Activated CD4-positive, alpha-beta T cell treated with anti-CD3 and anti-CD28 coated beads, Interleukin-2, Interleukin-6, amounts not matched to agents 100 ng/mL and 50 ng/mL, durations not matched to agents 16 hours and 8 hours (primary cell): ENCODE results near the gene MGP.

Source experiments
- DNase-seq: peaks from one replicate; pipeline ENCODE4 v3.0.0-alpha.2; 2020

The MGP gene

GRCh38 chr12:14902465-14902864 lies 16.8 kb upstream of the MGP start:
- no peak for DNase-seq

DNA sequence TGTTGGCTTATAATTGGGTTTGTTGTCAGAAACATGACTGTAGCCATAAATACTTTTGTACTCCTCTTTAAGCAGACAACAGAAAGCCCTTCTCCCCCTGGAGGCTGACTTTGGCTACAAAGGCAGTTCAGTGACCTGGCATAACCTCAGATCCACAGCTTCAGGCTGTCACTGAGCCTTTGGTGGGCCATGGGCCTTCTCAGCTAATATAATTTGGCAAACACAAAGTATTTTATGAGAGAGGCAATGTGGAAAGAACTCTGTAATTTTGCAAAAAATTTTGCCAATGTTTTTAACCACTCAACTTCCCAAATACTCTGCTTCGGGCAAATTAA lies 15.5 kb upstream of the MGP start:
- DNase-seq: no peak

DNA sequence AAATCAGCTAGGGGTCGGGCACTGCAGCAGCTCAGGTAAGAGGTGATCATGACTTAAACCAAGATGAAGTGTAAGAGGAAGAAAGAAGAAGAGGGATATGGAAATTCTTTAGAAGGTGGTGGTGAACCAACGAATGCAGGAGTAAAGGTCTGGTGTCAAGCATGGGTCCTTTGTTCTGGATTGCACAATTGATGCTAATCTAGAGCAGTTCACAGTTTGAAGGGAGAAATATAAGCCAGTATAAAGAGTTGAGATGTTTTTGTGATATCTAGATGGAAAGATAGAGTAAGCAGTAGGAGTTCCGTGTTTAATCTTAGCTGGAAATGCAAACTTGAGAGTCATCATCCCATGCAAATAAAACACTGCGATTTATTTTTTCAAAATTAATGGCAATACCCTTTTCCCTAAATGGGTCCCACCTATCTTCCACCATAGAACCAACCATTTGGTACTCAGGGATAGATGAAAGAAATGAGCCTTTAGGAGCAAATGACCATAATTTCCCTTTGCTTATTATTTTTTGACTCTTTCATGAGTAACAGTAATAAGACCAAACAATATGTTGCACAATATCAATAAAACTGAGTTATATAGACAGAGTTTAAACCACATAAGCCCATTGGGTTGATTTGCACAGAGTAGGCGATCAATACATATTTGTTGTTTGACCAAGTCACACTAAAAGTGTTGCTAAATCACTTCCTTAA lies 15.0 kb upstream of the MGP start:
- no peak for DNase-seq

- DNase-seq: no peak
These were observed 11.0 kb upstream of the MGP start for GRCh38 chr12:14896521-14897169.

DNA sequence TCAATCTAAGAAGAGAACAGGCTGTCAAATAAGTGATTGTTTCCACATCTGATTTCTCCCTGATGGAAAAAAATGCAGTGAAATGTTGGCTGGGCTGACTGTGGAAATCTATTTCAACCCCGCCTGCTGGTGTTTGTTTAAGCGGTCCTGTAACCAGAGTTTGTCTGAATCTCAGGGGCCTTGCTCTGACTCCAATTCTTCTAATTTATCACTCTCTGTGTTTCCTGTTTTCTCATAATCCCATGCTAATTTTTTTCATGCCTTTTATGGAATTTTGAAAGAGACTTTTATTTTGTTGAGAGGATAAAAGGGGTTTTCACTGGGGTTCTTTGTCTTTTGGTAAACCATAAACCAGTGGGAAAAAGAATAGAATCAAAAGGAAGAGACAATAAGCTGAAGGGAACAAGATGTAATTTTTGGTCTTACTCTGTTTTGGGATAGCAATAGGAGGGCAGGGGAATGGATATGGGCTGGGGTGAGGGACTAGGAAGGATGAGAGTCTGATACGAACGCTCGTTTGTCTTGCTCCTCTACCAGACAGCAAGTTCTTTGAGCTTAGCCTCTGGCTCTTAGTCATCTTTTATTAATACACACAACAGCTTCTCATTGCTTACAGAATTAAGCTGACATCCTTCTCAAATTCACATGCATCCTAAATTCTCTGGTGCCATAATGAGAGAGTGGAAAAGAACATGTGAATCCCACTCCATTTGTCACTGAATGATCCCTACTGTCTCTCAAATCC lies 8.0 kb upstream of the MGP start:
- DNase-seq: no peak

GRCh38 chr12:14892726-14893505 lies 7.3 kb upstream of the MGP start:
- no peak for DNase-seq

DNA sequence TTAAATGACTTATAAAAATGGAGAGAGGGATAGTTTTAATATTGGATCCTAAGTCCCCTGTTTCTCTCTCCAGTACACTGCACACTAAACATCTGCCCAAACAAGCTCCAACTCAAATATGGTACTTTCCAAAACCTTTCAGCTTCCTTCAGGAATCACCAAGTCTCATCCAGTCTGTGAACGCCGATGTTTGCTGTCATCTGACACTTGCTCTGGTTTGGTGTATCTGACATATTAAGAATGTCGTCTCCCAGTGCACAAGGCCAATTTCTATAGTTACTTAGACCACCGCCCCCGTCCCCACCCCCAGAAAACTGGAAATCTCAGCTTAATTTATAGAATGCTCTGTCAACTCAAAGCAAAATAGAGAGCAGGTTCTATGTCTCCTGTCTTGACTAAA lies 5.0 kb upstream of the MGP start:
- no peak for DNase-seq

GRCh38 chr12:14886271-14886670 lies 617 bp upstream of the MGP start:
- DNase-seq: no peak

DNA sequence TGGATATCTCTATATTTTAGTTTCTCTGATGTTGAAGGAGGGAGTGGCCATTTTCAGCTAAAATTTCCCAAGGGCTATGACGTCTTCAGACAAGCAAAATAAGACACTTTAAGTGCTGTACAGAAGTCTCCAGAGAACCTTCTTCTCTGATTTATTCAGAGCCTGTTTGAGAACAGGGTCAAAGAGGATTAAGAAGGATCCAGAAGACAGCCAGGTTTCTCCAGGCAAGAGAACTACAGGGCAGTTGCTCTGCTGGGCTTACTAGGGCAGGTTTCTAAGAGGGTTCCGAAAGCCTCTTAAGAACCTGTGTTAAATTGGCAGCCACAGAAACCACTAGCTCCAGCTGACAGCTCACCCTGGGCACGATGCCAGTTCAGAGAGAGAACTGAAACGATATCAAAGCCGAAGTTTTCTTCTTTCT lies 1.2 kb downstream of the MGP start:
- DNase-seq: peak; percentile 63

DNA sequence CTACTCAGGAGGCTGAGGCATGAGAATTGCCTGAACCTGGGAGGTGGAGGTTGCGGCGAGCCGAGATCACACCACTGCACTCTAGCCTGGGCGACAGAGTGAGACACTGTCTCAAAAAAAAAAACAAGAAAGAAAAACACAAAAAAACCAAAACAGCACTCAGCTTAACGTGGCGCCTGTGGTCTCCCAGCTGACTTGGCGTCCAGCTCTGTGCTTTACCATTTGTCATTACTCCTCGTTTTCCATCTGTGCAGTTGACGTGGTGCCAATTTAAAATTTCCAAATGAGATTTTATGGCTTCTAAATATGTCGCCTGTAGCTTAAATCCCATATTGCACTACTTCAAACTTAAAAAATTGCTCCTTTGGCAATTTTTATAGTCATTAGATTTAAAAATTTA lies 2.0 kb downstream of the MGP start:
- DNase-seq: no peak

DNA sequence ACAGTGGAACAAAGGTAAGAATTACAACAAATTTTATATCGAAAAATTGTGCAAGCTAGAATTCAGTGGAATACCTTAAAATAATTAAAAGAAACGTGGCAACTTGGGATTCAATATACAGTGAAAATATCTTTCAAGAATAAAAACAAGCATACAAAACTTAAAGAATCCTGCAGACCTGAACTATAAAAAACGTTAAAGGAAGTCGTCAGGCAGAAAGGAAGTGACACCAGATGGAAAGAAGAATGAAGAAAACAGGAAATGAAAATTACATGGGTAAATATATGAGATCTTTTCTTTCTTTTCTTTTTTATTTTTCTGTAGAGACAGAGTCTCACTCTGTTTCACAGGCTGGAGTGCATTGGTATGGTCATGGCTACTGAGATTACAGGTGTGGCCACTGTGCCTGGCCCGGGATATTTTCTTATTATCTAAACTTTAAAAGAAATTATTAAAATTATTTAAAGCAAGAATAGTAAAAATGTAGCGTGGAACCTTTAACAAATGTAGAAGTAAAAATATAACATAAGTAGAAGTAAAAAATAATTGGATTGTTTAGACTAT lies 4.7 kb downstream of the MGP start:
- no peak for DNase-seq

DNA sequence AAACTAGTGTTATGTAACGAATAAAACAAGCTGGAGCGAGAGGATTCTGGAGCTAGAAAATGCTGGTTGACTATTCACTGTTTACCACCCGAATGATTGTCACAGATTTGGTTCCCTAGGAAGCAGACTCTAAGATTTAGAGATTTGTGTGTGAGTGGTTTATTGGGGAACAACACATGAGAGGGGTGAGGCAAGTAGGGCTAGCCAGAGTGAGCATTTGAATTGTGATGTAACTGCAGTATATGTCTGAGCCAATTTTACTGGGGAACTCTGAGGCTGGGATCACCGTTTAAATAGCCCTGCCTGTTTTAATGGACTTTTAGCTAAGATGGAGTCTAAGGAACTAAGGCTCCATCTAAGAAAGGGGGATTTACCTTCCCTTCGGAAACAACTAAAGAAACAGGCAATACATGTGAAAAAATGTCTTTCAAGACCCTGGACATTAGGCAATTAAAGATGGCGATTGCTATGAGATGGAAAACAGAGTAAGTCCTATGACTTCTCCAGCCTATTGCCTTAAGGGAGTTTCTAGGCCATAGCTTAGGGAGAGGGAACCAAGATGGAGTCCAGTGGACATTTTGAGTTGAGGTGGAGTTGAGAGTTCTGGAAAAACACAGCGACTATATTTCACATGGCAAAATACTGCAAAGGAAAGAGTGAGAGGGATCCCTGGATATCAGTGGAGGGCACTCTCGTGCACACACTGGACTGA lies 6.3 kb downstream of the MGP start:
- no peak for DNase-seq

DNA sequence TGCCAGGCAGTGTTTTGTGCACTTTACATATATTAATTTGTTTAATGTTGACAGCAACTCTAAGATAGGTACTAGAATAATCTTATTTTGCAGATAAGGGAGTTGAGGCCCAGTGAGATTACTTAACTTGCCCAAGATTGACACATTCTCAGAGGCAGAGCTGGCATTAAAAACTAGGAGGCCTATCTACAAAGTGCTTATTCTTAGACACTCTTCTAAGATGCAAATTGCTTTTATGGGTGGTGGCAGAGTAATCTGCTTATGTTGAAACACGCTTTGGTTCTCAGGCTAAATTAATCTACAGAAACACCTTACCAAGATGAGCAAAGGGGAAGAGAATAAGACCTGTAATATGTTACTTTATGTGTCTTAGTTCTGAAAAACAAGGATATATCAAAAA lies 7.2 kb downstream of the MGP start:
- no peak for DNase-seq

DNA sequence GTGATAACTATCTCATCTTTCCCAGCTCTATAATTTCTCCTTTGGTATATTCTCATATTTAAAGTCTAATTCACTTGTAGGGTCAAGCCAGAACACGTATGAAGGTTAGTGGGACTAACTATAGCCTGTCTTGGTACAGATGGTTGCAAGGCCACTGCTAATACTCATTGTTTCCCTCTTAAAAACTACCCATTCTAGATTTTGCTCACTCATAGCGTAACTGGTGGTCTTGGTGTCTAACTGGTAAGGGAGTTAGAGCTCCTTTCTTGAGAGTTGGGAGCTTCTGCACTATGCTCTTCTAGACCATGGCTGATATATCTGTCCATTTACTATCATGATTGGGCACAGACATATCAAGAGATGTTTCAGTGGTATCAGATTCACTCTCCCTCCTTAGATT lies 8.8 kb downstream of the MGP start:
- no peak for DNase-seq

- no peak for DNase-seq
These were observed 10.8 kb downstream of the MGP start for GRCh38 chr12:14874882-14875281.

- DNase-seq: no peak
These were observed 12.0 kb downstream of the MGP start for GRCh38 chr12:14873440-14874185.

DNA sequence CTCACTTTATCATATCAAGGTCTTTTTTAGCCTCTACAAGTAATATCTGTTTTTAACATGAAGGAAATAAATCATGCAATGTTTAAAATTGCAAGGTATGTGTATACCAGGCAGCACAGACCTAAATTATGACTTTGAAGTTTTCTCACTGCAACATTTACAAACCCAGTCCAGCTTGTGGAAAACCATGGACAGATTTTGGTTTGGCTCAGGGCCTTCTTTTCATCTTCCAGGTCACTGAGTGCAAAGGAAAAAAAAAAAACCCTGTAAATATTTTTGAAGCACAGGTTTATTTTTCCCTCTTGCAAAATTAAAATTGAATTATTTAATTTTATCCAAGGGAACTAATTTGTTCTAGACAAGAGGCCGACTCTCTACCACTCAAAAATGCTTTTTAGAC lies 13.8 kb downstream of the MGP start:
- no peak for DNase-seq

DNA sequence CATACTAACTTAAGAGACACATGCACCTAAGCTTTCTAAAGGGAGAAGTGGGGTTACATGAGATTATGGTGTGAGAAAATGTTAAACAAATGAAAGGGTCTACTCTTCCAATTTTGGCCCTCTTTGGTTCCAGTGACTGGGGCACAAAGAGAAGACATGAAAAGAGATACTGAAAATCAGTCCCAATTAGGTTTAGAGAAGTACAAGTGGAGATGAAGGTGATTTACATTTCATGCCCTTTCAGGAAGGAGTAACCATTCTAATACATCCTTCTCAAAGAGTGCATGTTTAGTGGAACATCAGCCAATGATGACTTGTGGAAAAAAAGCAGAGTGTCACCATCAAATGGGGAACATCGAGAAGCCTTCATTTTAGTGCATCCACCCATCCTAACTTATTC lies 14.4 kb downstream of the MGP start:
- no peak for DNase-seq

- DNase-seq: no peak
These were observed 16.6 kb downstream of the MGP start for GRCh38 chr12:14868916-14869506.

DNA sequence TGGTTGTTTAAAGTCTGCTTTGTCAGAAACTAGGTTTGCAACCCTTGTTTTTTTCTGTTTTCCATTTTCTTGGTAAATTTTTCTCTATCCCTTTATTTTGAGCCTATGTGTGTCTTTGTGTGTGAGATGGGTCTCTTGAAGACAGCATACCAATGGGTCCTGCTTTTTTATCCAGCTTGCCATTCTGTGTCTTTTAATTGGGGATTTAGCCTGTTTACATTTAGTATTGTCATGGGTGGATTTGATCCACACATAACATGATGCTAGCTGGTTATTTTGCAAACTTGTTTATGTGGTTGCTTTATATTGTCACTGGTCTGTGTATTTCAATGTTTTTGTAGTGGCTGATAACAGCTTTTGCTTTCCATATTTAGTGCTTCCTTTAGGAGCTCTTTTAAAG lies 25.2 kb downstream of the MGP start:
- DNase-seq: no peak

DNA sequence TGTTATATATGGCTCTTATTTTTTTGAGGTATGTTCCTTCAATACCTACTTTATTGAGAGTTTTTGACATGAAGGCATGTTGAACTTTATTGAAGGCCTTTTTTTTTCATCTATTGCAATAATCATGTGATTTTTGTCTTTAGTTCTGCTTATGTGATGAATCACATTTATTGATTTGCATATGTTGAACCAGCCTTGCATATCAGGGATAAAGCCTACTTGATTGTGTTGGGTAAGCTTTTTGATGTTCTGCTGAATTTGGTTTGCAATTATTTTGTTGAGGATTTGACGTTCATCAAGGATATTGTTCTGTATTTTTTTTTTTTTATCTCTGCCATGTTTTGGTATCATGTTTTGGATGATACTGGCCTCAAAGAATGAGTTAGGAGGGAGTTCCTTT lies 27.1 kb downstream of the MGP start:
- DNase-seq: no peak
